Neural progenitor cell (in vitro differentiated cells): ENCODE data around the gene MOK.

Experiments
- CTCF ChIP-seq: fragments of 200-600 bp; sonication (generic); IDR thresholded peaks from 2 replicates; pipeline ENCODE4 v1.5.1; 2017; ENCODE audit warnings: antibody characterized with exemption, mild to moderate bottlenecking
- EZH2 ChIP-seq: fragments of 200-600 bp; sonication (generic); IDR thresholded peaks from 2 replicates; pipeline ENCODE4 v1.6.1; 2017; ENCODE audit warnings: antibody characterized with exemption, mild to moderate bottlenecking, moderate library complexity

GRCh38 chr14:102194856-102195255 is 110.1 kb downstream of the MOK start:
- TF ChIP-seq CTCF: no peak
- TF ChIP-seq EZH2: no peak
